A549 (cell line): Measurements from ENCODE around the gene SEMA5A. TPM values are rescaled to one million over a fixed set of nuclear protein-coding genes. Genes with fewer than 3 reads are reported as not detected.

Experiments used
- ATAC-seq, 2 experiments: fragments of 200-7000 bp in 1 of 2; fragments of >200 bp in 1 of 2; cut with Nextera tagmentation in 1 of 2; cut with Tn5 transposase in 1 of 2; 3 replicates each; pipeline versions ENCODE4 v1.8.0 to v1.9.1; 2018 to 2020; ENCODE audit warnings: mild to moderate bottlenecking in 1 of 2, moderate library complexity in 1 of 2
- CTCF ChIA-PET: fragments of 300-600 bp; sonication (Branson Sonifier 250); formaldehyde crosslinking; extraction: SDS; loops from one replicate; lab custom pipeline; 2021; ENCODE audit warnings: antibody characterized with exemption, inconsistent platforms; lab: Yijun Ruan, JAX
- POLR2A ChIA-PET: fragments of 350-600 bp; formaldehyde crosslinking; extraction: SDS; loops from one replicate; lab custom pipeline; 2021; ENCODE audit warnings: antibody characterized with exemption, inconsistent platforms; lab: Yijun Ruan, JAX
- DNase-seq, 2 experiments: peaks; one replicate each; pipeline versions ENCODE4 v3.0.0 to v3.0.0-alpha.2; 2011 to 2016; ENCODE audit warnings: low read depth in 1 of 2, low spot score in 1 of 2
- FAIRE-seq: peaks from 2 replicates; lab custom pipeline; 2011; peaks lifted over from hg19 to GRCh38; lab: Jason Lieb, UNC
- H3K27ac ChIP-seq, 2 experiments: fragments of >200 bp; sonication (Bioruptor Twin); formaldehyde crosslinking; 3 replicates each; pipeline ENCODE4 v1.5.1; 2016 to 2017
- H3K4me1 ChIP-seq: fragments of >200 bp; sonication (Bioruptor Twin); formaldehyde crosslinking; 3 replicates; pipeline ENCODE4 v1.6.1; 2016
- H3K4me2 ChIP-seq: fragments of >200 bp; sonication (Bioruptor Twin); formaldehyde crosslinking; 3 replicates; pipeline ENCODE4 v1.6.1; 2016
- H3K4me3 ChIP-seq: fragments of >200 bp; sonication (Bioruptor Twin); formaldehyde crosslinking; 3 replicates; pipeline ENCODE4 v1.5.1; 2016
- H3K9me3 ChIP-seq: fragments of >200 bp; sonication (Bioruptor Twin); formaldehyde crosslinking; 3 replicates; pipeline ENCODE4 v1.6.1; 2016
- CBX2 ChIP-seq: fragments of 200-600 bp; sonication (generic); IDR thresholded peaks from 2 replicates; pipeline ENCODE4 v1.6.1; 2016; ENCODE audit warnings: low read depth, mild to moderate bottlenecking, borderline replicate concordance
- CEBPB ChIP-seq, 2 experiments: fragments of >200 bp in 1 of 2; sonication (Bioruptor Twin) in 1 of 2; formaldehyde crosslinking in 1 of 2; IDR thresholded peaks; 2 replicates each; pipeline ENCODE4 v1.6.1; 2012 to 2016
- CHD4 ChIP-seq: fragments of 200-600 bp; sonication (generic); IDR thresholded peaks from 2 replicates; pipeline ENCODE4 v1.6.1; 2016; ENCODE audit warnings: antibody characterized with exemption, mild to moderate bottlenecking, borderline replicate concordance
- EHF ChIP-seq: fragments of 250-450 bp; sonication (Bioruptor Pico); IDR thresholded peaks from 2 replicates; pipeline ENCODE4 v1.5.0; 2020; ENCODE audit warnings: mild to moderate bottlenecking
- EHMT2 ChIP-seq: fragments of 200-600 bp; sonication (generic); IDR thresholded peaks from 2 replicates; pipeline ENCODE4 v1.6.1; 2016; ENCODE audit warnings: antibody characterized with exemption, low read depth, mild to moderate bottlenecking, moderate library complexity
- EP300 ChIP-seq, 2 experiments: fragments of >200 bp; sonication (Bioruptor Twin); formaldehyde crosslinking; IDR thresholded peaks; 2 replicates in 1 of 2; 3 replicates in 1 of 2; pipeline ENCODE4 v1.6.1; 2016 to 2017
- ESRRA ChIP-seq: fragments of 150-350 bp; IDR thresholded peaks from 2 replicates; pipeline ENCODE4 v1.6.1; 2014; ENCODE audit warnings: mild to moderate bottlenecking, low read length, borderline replicate concordance
- FOSL2 ChIP-seq, 2 experiments: fragments of 450-650 bp in 1 of 2; fragments of >200 bp in 1 of 2; sonication (Bioruptor Twin) in 1 of 2; formaldehyde crosslinking; IDR thresholded peaks; 2 replicates each; pipeline versions ENCODE4 v1.5.0 to v1.6.1; 2016 to 2020; ENCODE audit warnings: mild to moderate bottlenecking in 1 of 2, moderate library complexity in 1 of 2
- GATA3 ChIP-seq: IDR thresholded peaks from 2 replicates; pipeline ENCODE4 v1.6.1; 2012; ENCODE audit warnings: borderline replicate concordance
- HDAC2 ChIP-seq: fragments of 200-600 bp; sonication (generic); IDR thresholded peaks from 2 replicates; pipeline ENCODE4 v1.6.1; 2016
- HOXA7 ChIP-seq: fragments of 250-450 bp; sonication (Bioruptor Pico); IDR thresholded peaks from 2 replicates; pipeline ENCODE4 v1.5.0; 2020; ENCODE audit warnings: mild to moderate bottlenecking, moderate library complexity
- HOXB5 ChIP-seq: fragments of 250-450 bp; sonication (Bioruptor Pico); IDR thresholded peaks from 2 replicates; pipeline ENCODE4 v1.5.0; 2020; ENCODE audit warnings: mild to moderate bottlenecking, moderate library complexity
- JUN ChIP-seq, 2 experiments: fragments of >200 bp; sonication (Bioruptor Twin); formaldehyde crosslinking; IDR thresholded peaks; 2 replicates in 1 of 2; 3 replicates in 1 of 2; pipeline ENCODE4 v1.6.1; 2016 to 2017
- MAFK ChIP-seq: fragments of 450-650 bp; IDR thresholded peaks from 2 replicates; pipeline ENCODE4 v1.6.1; 2014; ENCODE audit not compliant: partially characterized antibody
- MYC ChIP-seq: IDR thresholded peaks from 2 replicates; pipeline ENCODE4 v1.6.1; 2012; ENCODE audit warnings: mild to moderate bottlenecking, inconsistent platforms, low read length, improper control_type of control experiment, borderline replicate concordance
- NFE2L2 ChIP-seq: fragments of 150-350 bp; conservative IDR thresholded peaks from 2 replicates; pipeline ENCODE4 v1.6.1; 2014; ENCODE audit warnings: low read length
- NR3C1 ChIP-seq: fragments of >200 bp; sonication (Bioruptor Twin); formaldehyde crosslinking; IDR thresholded peaks from 3 replicates; pipeline ENCODE4 v1.6.1; 2017
- POLR2A ChIP-seq: IDR thresholded peaks from 2 replicates; pipeline ENCODE4 v1.6.1; 2012; ENCODE audit warnings: mild to moderate bottlenecking, low read length
- POLR2AphosphoS2 ChIP-seq: conservative IDR thresholded peaks from 2 replicates; pipeline ENCODE4 v1.6.1; 2012; ENCODE audit warnings: low read length, improper control_type of control experiment, inconsistent platforms
- RAD21 ChIP-seq, 2 experiments: fragments of >200 bp in 1 of 2; sonication (Bioruptor Twin) in 1 of 2; formaldehyde crosslinking in 1 of 2; IDR thresholded peaks in 1 of 2; conservative IDR thresholded peaks in 1 of 2; 2 replicates in 1 of 2; 3 replicates in 1 of 2; pipeline ENCODE4 v1.6.1; 2012 to 2018; ENCODE audit warnings: inconsistent platforms in 1 of 2
- RCOR1 ChIP-seq: fragments of 150-350 bp; IDR thresholded peaks from 2 replicates; pipeline ENCODE4 v1.6.1; 2014; ENCODE audit warnings: antibody characterized with exemption, low read length, low read depth
- TP53 ChIP-seq: fragments of 250-450 bp; sonication (Bioruptor Pico); IDR thresholded peaks from 2 replicates; pipeline ENCODE4 v1.5.0; 2021; ENCODE audit warnings: mild to moderate bottlenecking, moderate library complexity
- USF2 ChIP-seq: fragments of 450-650 bp; IDR thresholded peaks from 2 replicates; pipeline ENCODE4 v1.6.1; 2014; ENCODE audit warnings: antibody characterized with exemption
- ZSCAN20 ChIP-seq: fragments of 250-450 bp; sonication (Bioruptor Pico); IDR thresholded peaks from 2 replicates; pipeline ENCODE4 v1.8.0; 2022; ENCODE audit warnings: mild to moderate bottlenecking, moderate library complexity
- WGBS: methylation state at CpG from one replicate; pipeline ENCODE4 v1.1.6; 2017; ENCODE audit errors: missing lambda C conversion rate; 5-methylcytosine and 5-hydroxymethylcytosine counted together
- polyA plus RNA-seq, 4 experiments: library from polyadenylated mRNA; depleted of rRNA in 3 of 4; stranded (reverse); fragments of >200 nt; fragmentation: RNase III in 1 of 4; extraction: RNeasy Plus Mini Kit Qiagen cat#74134 plus additional on column Dnase treatment in 1 of 4; gene quantifications; 2 replicates in 3 of 4; 3 replicates in 1 of 4; pipeline ENCODE4 v1.2.3, GENCODE V29; 2011 to 2017
- TF ChIP-seq, protein P1 (sequence below): IDR thresholded peaks from 2 replicates; pipeline ENCODE4 v1.6.1; 2012; ENCODE audit warnings: low read depth, borderline replicate concordance
- TF ChIP-seq, protein P2 (sequence below): fragments of 150-350 bp; IDR thresholded peaks from 2 replicates; pipeline ENCODE4 v1.6.1; 2014; ENCODE audit warnings: low read depth, mild to moderate bottlenecking, low read length

The SEMA5A gene
- polyA plus RNA-seq, 2 of the 4 experiments (the other 2 are of a cell fraction) = not detected

GRCh38 chr5:9313751-9314150, 232.1 kb downstream of the SEMA5A start (continued):
- no peak for TF ChIP-seq EHMT2
- TF ChIP-seq, all 56 proteins: peak for 0

DNA sequence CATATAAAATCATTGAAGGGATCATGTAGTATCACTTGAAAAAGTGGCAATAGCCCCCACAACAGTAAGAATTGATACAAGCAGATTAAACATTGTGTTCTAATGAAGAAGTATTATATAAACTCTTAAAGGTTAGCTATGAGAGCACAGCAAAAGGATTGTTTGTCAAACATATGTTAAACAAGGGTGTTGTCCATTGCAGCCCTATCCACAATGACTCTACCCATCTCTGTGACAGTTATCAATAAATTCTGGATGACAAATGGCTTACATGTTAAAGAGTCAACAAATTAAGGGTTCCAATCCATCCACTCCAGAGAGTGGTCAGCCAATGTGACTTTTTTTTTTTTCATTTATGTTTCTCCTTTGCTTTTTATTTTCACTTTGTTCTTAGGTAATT, 238.7 kb downstream of the SEMA5A start:
- FAIRE-seq = no peak
- no peak for ATAC-seq

DNA sequence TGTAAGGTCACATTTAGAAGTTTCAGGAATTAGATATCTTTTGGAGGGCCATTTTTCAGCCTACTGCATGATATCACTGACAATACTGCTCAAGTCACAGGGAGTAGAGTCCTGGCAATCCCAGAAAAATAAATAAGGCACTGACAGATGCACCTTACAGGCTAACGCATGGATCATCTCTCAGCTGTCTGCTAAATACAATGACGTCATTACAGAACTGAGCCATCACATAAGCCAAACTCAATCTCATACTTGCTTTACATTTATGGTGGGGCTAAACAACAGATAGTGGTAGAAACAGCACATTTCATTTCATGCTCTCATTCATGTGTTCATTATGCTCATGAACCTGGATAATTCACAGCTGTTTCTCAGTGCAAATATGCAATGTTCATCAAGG, 243.7 kb downstream of the SEMA5A start:
- Histone ChIP-seq H3K4me3 (no peak overlapping the region), H3K9me3 (no peaks in the 10 kb centered on the region), H3K27ac (no peak overlapping the region), H3K4me2 (no peak overlapping the region), H3K4me1 (no peaks in the 10 kb centered on the region)
- no peak for FAIRE-seq
- DNase-seq = no peak
- CTCF ChIA-PET = no interaction called here
- ATAC-seq = no peak
- TF ChIP-seq FOSL2 (IDR thresholded peaks at IDR 0.05) (no peak), FOSL2 (CRISPR knock-in tag; IDR thresholded peaks at IDR 0.05) (peak; percentile 39; the same call in 1 of the 2 replicates), HOXA7 (no peak), CBX2 (no peak), JUN (IDR thresholded peaks at IDR 0.05) (no peak), RCOR1 (no peak)
- TF ChIP-seq, all 56 proteins: peak for 1
- 0% methylated on average over 2 of the region's 2 CpGs for WGBS
- POLR2A ChIA-PET = no interaction called here

More for the DNA sequence above, 238.7 kb downstream of the SEMA5A start:
- no peak for DNase-seq
- Histone ChIP-seq H3K4me3 (no peak overlapping the region), H3K9me3 (no peaks in the 10 kb centered on the region), H3K4me2 (no peak overlapping the region), H3K4me1 (no peaks in the 10 kb centered on the region), H3K27ac (no peak overlapping the region)
- CTCF ChIA-PET = no interaction called here
- POLR2A ChIA-PET = no interaction called here
- no peak for TF ChIP-seq ZSCAN20 (CRISPR knock-in tag)
- no peak for TF ChIP-seq POLR2AphosphoS2
- no peak for TF ChIP-seq RCOR1
- no peak for TF ChIP-seq EP300 (IDR thresholded peaks at IDR 0.05)
- no peak for TF ChIP-seq GATA3
- TF ChIP-seq NFE2L2 = no peak
- no peak for TF ChIP-seq NR3C1
- TF ChIP-seq, protein P1, sequence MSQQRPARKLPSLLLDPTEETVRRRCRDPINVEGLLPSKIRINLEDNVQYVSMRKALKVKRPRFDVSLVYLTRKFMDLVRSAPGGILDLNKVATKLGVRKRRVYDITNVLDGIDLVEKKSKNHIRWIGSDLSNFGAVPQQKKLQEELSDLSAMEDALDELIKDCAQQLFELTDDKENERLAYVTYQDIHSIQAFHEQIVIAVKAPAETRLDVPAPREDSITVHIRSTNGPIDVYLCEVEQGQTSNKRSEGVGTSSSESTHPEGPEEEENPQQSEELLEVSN = no peak
- no peak for TF ChIP-seq HOXB5 (CRISPR knock-in tag)
- TF ChIP-seq FOSL2 (IDR thresholded peaks at IDR 0.05) = no peak
- TF ChIP-seq FOSL2 (CRISPR knock-in tag; IDR thresholded peaks at IDR 0.05) = no peak
- no peak for TF ChIP-seq ESRRA
- no peak for TF ChIP-seq CEBPB (IDR thresholded peaks at IDR 0.05)
- no peak for TF ChIP-seq EHF (CRISPR knock-in tag)
- TF ChIP-seq, protein P2, sequence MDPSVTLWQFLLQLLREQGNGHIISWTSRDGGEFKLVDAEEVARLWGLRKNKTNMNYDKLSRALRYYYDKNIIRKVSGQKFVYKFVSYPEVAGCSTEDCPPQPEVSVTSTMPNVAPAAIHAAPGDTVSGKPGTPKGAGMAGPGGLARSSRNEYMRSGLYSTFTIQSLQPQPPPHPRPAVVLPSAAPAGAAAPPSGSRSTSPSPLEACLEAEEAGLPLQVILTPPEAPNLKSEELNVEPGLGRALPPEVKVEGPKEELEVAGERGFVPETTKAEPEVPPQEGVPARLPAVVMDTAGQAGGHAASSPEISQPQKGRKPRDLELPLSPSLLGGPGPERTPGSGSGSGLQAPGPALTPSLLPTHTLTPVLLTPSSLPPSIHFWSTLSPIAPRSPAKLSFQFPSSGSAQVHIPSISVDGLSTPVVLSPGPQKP = no peak
- no peak for TF ChIP-seq TP53
- no peak for TF ChIP-seq POLR2A
- no peak for TF ChIP-seq MAFK
- no peak for TF ChIP-seq MYC
- no peak for TF ChIP-seq RAD21 (conservative IDR thresholded peaks at IDR 0.05 in 1 of 2, IDR thresholded peaks at IDR 0.05 in 1 of 2)

- 26% methylated on average over 6 of the region's 6 CpGs for WGBS
- POLR2A ChIA-PET = no interaction called here
- Histone ChIP-seq H3K27ac (no peak overlapping the region), H3K4me2 (no peak overlapping the region), H3K4me1 (no peaks in the 10 kb centered on the region), H3K4me3 (no peak overlapping the region), H3K9me3 (no peaks in the 10 kb centered on the region)
- CTCF ChIA-PET = no interaction called here
- FAIRE-seq (no peak), ATAC-seq (no peak), DNase-seq (no peak)
- TF ChIP-seq POLR2AphosphoS2 = no peak
- no peak for TF ChIP-seq USF2
- TF ChIP-seq MAFK = peak; percentile 68
- TF ChIP-seq, protein P2 = no peak
- no peak for TF ChIP-seq HDAC2
- no peak for TF ChIP-seq CHD4
- TF ChIP-seq ZSCAN20 (CRISPR knock-in tag) = no peak
These were observed 244.7 kb downstream of the SEMA5A start for GRCh38 chr5:9301200-9301599.
